DMS114 treated with DMSO at 0.1 percent for 48 hours (cell line): ENCODE measurements around the gene TCEAL9.
"Not testable (repeated sequence)": the region's sequence is repeated elsewhere in the genome, so short reads cannot be mapped to it uniquely, and the experiment has no call there.

Experiments used
- DNase-seq: peaks from one replicate; lab custom pipeline; 2025; ENCODE audit not compliant: unreplicated experiment; lab: John Stamatoyannopoulos, UW

Gene TCEAL9

DNA sequence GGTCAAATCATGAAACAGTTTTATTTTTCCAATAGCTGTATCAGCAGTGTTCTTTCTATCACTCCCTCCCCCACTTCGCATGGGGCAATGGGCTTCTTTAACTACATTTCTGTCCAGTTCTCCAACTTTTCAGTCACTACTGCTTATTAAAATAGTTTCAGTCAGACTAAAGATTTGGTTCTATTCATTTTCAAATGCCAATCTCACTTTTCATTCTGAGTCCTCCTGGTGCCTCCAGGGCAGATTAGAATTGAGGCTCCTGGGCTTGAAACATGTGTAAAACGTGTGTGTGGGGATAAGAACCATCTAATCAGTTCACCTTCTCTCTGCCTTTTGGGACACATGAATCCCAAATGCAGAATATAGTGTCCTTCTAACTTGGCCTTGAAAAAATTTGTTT, 16.6 kb downstream of the TCEAL9 start:
- DNase-seq: no peak

GRCh38 chrX:103373581-103373980, 17.3 kb downstream of the TCEAL9 start:
- no peak for DNase-seq

DNA sequence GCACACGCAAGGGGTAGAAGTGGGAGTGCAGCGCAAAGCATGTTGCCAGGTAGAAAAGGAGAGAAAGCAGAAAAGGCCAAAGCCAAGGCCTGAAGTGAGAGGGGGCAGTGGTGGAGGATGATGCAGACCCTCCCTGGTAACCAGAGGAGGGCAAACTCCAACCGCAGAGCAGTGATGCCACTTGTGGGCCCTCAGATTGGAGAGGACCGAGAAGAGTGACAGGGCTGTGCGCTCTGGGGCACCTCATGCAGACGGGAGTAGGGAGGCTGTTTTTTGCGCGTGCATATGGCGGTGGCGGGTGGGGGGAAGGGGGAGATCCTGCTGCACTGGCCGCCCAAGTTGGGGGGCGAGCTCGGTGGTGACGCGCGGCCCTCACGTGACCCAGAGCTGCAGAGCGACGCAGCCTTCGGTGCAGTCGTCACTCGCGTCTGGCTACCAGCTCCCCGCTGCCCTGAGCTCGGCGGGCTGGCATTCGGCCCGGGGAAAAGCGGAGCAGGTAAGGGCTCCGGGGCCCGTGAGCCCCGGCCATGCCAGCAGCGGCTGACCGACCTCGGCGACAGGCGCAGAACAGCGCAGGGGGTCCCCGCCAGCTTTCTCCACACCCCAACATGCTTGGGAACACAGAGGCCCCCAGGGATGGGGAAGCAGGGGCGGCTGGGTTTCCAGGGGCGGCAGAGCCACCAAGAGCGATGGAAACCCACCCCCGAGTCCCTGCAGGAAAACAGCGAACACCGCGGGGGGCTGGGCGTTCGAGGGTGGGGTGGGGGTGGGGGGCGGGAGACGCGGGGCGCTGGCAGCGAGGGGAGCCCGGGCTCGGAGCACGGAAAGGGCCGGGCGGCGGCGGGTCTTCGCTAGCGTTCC, 20.0 kb downstream of the TCEAL9 start, which contains the start of gene BEX3:
TSS of gene BEX3 (plus strand) at position 421 of the 861 bp plus-strand sequence. CDS start 984 bp downstream, outside the sequence.
- DNase-seq: peak; percentile 83

DNA sequence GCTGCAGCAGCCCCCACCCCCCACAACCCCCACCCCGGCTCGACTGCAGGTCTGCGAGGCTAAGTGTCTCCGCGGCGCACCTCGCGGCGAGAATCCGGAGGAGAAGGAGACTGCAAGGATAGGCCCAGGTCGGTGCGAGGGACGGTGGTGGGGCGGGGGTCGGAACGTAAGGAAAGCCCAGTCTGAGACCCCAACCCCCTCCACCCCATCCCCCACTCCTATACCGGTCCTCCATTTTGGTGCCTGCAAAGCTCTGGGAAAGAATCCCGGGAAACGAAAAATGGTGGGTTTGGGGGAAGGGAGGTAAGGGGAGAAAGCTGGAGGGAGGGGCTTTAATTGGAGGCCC, 20.6 kb downstream of the TCEAL9 start:
- peak; percentile 76 for DNase-seq

GRCh38 chrX:103378990-103379389, 22.7 kb downstream of the TCEAL9 start:
- DNase-seq: peak; percentile 45

GRCh38 chrX:103382877-103383276, 26.6 kb downstream of the TCEAL9 start:
- DNase-seq: no peak

GRCh38 chrX:103384672-103385071, 28.4 kb downstream of the TCEAL9 start:
- DNase-seq: no peak

DNA sequence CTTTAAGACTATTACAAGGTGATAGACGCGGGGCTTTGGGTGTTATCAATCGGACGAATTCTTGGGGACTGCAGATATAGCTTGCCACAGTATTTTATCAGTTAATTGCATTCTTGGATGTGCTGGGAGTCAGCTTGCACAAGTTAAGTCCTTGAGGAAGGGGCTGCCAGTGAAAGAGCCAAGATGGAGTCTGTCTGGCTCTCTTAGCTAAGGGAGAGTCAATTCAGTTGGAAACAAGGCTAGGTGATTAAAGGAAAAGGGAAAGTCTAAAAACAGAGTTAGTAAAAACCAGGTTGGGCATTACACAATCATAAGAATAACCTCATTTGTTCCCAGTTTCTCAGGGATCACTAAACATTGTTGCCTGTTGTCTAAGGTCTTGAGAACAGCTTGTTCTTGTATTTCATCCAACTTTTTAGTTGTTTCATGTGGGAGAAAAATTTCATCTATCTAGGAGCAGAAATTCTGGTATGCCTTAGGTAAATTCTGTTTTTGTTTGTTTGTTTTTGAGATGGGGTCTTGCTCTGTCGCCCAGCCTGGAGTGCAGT, 29.1 kb downstream of the TCEAL9 start:
- not testable (repeated sequence) for DNase-seq

DNA sequence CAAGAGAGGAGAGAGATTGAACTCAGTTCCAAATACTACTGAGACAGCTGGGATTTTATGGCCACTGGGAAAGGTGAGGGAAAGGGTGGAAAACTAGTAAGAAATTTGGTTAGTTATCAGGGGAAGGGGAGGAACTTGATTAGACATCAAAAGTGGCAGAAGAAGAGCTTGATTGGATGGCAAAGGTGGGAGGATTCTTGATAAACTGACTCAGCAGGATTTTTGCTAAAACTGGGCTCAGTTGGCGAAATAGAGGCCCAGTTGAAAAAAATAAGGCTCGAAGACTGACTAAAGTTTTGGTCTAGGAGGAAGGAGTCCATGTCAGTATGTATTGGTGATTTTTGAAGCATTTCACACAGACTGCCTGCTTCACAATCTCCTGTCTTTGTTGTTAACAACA, 30.0 kb downstream of the TCEAL9 start:
- no peak for DNase-seq

DNA sequence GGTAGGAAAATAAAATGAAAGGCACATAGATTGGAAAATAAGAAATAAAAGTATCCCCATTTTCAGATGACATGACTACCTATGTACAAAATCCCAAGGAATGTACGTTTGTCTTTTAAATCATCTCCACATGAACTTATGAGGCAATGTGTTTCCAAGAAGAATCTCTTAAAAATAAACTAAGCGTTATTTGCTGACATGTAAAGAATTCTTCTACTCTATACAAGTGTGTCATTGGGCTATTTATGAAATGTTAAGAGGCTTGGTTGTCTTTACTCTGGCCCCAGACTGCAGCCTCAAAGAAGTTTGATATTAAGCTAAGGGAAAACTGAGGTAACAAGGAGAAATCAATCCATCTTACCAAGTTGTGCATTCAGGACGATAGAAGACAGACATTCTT, 37.2 kb downstream of the TCEAL9 start:
- no peak for DNase-seq

GRCh38 chrX:103396186-103396585, 39.9 kb downstream of the TCEAL9 start:
- DNase-seq: no peak

DNA sequence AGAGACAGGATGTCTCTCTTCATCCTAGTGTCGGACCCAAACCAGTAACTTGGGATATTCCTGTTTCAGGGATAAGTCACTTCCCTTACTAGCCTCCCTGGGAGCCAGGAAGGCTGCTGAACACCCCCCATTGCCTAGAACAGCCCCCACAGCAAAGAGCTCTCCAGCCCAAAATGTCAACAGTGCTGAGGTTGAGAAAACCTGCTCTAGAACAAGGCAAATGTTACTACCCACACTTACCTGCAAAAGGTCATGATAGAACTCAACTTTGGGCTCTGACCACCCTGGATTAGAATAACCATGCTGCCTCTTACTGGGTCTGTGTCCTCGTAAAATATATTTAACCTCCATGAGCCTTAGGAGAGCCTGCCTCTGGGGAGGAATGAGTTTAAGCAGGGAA, 40.4 kb downstream of the TCEAL9 start:
- DNase-seq: no peak

GRCh38 chrX:103397707-103398106, 41.4 kb downstream of the TCEAL9 start:
- DNase-seq: no peak

GRCh38 chrX:103398421-103398864, 42.1 kb downstream of the TCEAL9 start:
- no peak for DNase-seq

DNA sequence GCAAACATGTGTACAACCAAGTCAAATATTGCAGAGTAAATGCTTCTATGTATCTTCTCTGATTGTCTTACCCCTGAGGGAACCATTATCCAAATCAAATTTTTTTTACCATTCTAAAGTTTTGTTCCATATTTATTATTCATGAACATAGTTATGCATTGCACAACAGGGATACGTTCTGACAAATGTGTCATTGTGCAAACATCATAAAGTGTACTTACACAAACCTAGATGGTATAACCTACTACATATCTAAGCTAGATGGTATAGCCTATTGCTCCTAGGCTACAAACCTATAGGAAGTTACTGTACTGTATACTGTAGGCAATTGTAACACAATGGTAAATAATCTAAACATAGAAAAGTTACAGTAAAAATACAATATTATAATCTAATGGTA, 43.4 kb downstream of the TCEAL9 start:
- no peak for DNase-seq

GRCh38 chrX:103400931-103401330, 44.6 kb downstream of the TCEAL9 start:
- no peak for DNase-seq

DNA sequence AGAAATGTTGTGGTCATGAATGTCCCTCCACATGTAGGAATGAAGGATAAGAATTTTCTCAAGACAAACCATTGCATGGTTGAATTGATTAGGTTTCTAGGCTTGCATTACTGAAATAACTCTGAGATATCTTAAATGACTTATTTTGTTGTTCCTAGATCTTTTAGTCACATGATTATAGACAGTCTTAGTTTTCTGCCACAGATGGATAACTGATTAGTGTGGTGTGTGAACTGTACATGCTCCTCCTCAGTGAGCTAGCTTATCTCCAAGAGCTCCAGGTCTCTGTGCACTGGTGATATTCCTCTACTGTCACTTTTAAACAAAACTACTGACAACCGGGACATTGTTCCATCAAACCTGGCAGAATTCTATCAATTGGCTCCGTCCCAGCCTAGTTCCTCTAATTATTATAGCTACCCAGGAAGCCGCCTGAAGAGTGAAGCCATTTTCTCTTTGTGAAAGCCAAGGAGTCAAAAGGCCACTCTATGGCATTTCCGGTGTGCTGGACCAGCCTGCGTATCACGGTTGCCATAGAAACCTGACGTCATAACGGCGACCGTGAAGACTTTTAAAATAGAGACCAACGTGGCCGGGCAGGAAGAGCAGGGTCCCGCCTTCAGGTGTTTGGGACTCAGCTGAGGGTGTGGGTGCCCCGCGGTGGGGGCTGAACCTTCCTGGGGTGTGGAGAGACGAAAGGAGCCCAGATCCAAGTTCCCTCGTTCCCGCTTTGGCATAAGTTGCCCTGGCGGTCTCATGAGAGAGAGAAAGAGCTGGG, 48.1 kb downstream of the TCEAL9 start:
- DNase-seq: peak; percentile 72

DNA sequence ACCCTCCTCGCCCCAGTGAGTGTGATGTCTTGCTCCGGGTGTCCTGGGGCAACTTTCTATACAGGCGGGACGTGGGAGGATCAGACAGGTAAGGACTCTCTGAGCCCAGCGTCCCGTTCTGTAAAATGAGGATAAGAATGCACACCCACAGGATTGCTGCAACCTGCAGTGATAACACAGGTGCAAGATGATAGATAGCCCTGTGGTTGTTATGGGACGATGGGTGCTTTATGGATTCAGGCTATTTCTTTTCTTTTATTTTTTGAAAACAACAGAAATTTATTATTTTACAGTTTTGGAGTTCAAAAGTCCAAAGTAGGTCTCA, 48.7 kb downstream of the TCEAL9 start:
- no peak for DNase-seq

- no peak for DNase-seq
Measured at GRCh38 chrX:103406256-103406655, 50.0 kb downstream of the TCEAL9 start.

GRCh38 chrX:103407776-103408175, 51.5 kb downstream of the TCEAL9 start:
- no peak for DNase-seq
